ENCODE results near the gene PRODH.
"Not testable (repeated sequence)": the region's sequence is repeated elsewhere in the genome, so short reads cannot be mapped to it uniquely, and the experiment has no call there.

PRODH gene

GRCh38 chr22:18968011-18968749 is 32.1 kb upstream of the PRODH start:
- TF ChIP-seq PAX5 (IDR thresholded peaks at IDR 0.05; ENCODE audit: insufficient read depth, low read length, severe bottlenecking) (no peak), POU2F2 (IDR thresholded peaks at IDR 0.05; ENCODE audit: low read depth, low read length) (no peak), POLR2AphosphoS5 (IDR thresholded peaks at IDR 0.05; ENCODE audit: low read depth, low read length) (no peak), POLR2A (IDR thresholded peaks at IDR 0.05; ENCODE audit: low read depth, low read length) (no peak), TAF1 (IDR thresholded peaks at IDR 0.05; ENCODE audit: low read depth, low read length) (no peak), SPI1 (IDR thresholded peaks at IDR 0.05; ENCODE audit: low read depth, low read length) (no peak)
- FAIRE-seq = no peak
- no peak for DNase-seq (ENCODE audit: insufficient read length, low spot score)

GRCh38 chr22:18967391-18968010 is 31.4 kb upstream of the PRODH start:
- DNase-seq (ENCODE audit: insufficient read length, low spot score); FAIRE-seq: not testable (repeated sequence)

- TF ChIP-seq POU2F2 (IDR thresholded peaks at IDR 0.05; ENCODE audit: low read depth, low read length) (no peak), SPI1 (IDR thresholded peaks at IDR 0.05; ENCODE audit: low read depth, low read length) (no peak), TAF1 (IDR thresholded peaks at IDR 0.05; ENCODE audit: low read depth, low read length) (no peak), PAX5 (IDR thresholded peaks at IDR 0.05; ENCODE audit: insufficient read depth, low read length, severe bottlenecking) (no peak), POLR2AphosphoS5 (IDR thresholded peaks at IDR 0.05; ENCODE audit: low read depth, low read length) (no peak), POLR2A (IDR thresholded peaks at IDR 0.05; ENCODE audit: low read depth, low read length) (no peak)
- DNase-seq (ENCODE audit: insufficient read length, low spot score) (no peak), FAIRE-seq (no peak)
These were observed 30.7 kb upstream of the PRODH start for GRCh38 chr22:18966748-18967147.

GRCh38 chr22:18965526-18966421 is 29.7 kb upstream of the PRODH start:
- TF ChIP-seq PAX5 (IDR thresholded peaks at IDR 0.05; ENCODE audit: insufficient read depth, low read length, severe bottlenecking) = no peak
- no peak for TF ChIP-seq POLR2AphosphoS5 (IDR thresholded peaks at IDR 0.05; ENCODE audit: low read depth, low read length)
- TF ChIP-seq SPI1 (IDR thresholded peaks at IDR 0.05; ENCODE audit: low read depth, low read length) = no peak
- TF ChIP-seq POLR2A (IDR thresholded peaks at IDR 0.05; ENCODE audit: low read depth, low read length) = no peak
- no peak for TF ChIP-seq TAF1 (IDR thresholded peaks at IDR 0.05; ENCODE audit: low read depth, low read length)
- no peak for TF ChIP-seq POU2F2 (IDR thresholded peaks at IDR 0.05; ENCODE audit: low read depth, low read length)
- no peak for DNase-seq (ENCODE audit: insufficient read length, low spot score)
- FAIRE-seq = no peak

GRCh38 chr22:18964501-18965265 is 28.6 kb upstream of the PRODH start:
- FAIRE-seq = not testable (repeated sequence)

GRCh38 chr22:18964051-18964450 is 28.0 kb upstream of the PRODH start:
- not testable (repeated sequence) for DNase-seq (ENCODE audit: insufficient read length, low spot score); FAIRE-seq

More at GRCh38 chr22:18964501-18965265, 28.6 kb upstream of the PRODH start:
- DNase-seq (ENCODE audit: insufficient read length, low spot score) = not testable (repeated sequence)

- no peak for FAIRE-seq
These were observed 26.2 kb upstream of the PRODH start for GRCh38 chr22:18962308-18962635.

GRCh38 chr22:18961632-18962307 is 25.7 kb upstream of the PRODH start:
- DNase-seq (ENCODE audit: insufficient read length, low spot score); FAIRE-seq: not testable (repeated sequence)

More at GRCh38 chr22:18962308-18962635, 26.2 kb upstream of the PRODH start:
- TF ChIP-seq PAX5 (IDR thresholded peaks at IDR 0.05; ENCODE audit: insufficient read depth, low read length, severe bottlenecking) (no peak), POLR2A (IDR thresholded peaks at IDR 0.05; ENCODE audit: low read depth, low read length) (no peak), POLR2AphosphoS5 (IDR thresholded peaks at IDR 0.05; ENCODE audit: low read depth, low read length) (no peak), POU2F2 (IDR thresholded peaks at IDR 0.05; ENCODE audit: low read depth, low read length) (no peak), SPI1 (IDR thresholded peaks at IDR 0.05; ENCODE audit: low read depth, low read length) (no peak), TAF1 (IDR thresholded peaks at IDR 0.05; ENCODE audit: low read depth, low read length) (no peak)
- no peak for DNase-seq (ENCODE audit: insufficient read length, low spot score)

- DNase-seq (ENCODE audit: insufficient read length, low spot score); FAIRE-seq: not testable (repeated sequence)
These were observed 25.1 kb upstream of the PRODH start for GRCh38 chr22:18961201-18961600.

DNA sequence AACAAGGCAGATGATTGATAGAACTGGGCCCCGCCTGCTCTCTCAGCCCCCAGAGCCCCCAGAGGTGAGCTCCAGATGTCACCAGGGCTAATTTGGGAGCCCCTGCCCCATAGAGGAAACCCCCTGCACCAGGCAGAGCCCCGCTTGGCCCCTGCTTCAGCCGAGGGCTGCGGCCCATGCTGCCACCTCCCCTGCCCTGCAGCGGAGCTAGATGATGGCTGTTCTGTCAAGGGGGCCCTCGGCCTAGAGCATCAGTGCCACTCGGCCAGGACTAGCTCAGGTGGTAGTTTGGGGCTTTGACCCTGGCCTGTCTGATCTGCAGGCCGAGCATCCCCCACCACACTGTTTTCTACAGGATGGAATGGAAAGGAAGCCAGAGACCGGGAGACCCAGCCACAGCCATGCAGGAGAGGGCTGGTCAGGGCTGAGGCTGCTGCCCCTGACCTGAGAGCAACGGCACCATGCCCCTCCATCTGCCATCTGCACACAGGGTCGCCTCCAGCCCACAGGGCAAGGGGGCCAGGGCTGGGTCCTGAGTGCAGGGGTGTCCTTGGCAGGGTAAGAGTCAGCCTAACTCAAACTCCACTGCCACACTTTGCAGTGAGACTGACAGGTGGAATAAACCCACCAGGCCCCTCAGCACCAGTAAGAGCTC is 24.2 kb upstream of the PRODH start:
- DNase-seq (ENCODE audit: insufficient read length, low spot score); FAIRE-seq: not testable (repeated sequence)

DNA sequence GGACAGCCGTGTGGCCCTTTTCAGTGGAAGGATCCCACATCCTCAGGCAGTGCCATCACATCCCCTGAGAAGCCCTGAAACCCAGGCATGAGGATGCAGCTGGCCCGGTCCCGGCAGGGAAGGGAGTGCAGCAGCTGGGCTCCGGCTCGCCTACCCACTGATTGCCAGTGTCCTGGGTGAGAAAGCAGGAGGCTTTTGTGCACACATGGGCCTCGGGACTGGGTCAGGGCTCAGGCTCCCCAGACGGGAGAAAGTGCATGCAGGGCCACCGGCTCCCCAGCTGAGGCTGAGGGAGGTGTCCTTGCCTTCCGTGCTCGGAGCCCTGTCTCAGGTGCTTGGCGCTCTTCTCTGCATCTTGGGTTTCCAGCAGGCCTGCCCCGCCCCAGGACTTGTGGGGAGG is 23.6 kb upstream of the PRODH start:
- not testable (repeated sequence) for DNase-seq (ENCODE audit: insufficient read length, low spot score); FAIRE-seq

GRCh38 chr22:18959266-18959665 is 23.2 kb upstream of the PRODH start:
- not testable (repeated sequence) for DNase-seq (ENCODE audit: insufficient read length, low spot score); FAIRE-seq

- not testable (repeated sequence) for FAIRE-seq; DNase-seq (ENCODE audit: insufficient read length, low spot score)
These were observed 22.6 kb upstream of the PRODH start for GRCh38 chr22:18958738-18959137.

GRCh38 chr22:18958321-18958705 is 22.2 kb upstream of the PRODH start:
- not testable (repeated sequence) for DNase-seq (ENCODE audit: insufficient read length, low spot score); FAIRE-seq
